Cardiac fibroblast (primary cell): ENCODE data around the gene NRXN3.
"Not testable (repeated sequence)": the region's sequence is repeated elsewhere in the genome, so short reads cannot be mapped to it uniquely, and the experiment has no call there.

ENCODE experiments used
- DNase-seq, 2 donors: peaks; one replicate each; pipeline versions ENCODE4 v3.0.0 to v3.0.0-alpha.2; 2010; ENCODE audit warnings: low read depth in 2 of 2
- H3K4me3 ChIP-seq, 2 donors: replicated peaks in 1 of 2; 1 replicate in 1 of 2; 2 replicates in 1 of 2; pipeline ENCODE4 v1.5.1; 2011; ENCODE audit warnings: low read depth in 2 of 2, low read length in 2 of 2, mild to moderate bottlenecking in 2 of 2, moderate library complexity in 1 of 2
- CTCF ChIP-seq: IDR thresholded peaks from one replicate; pipeline ENCODE4 v1.5.1; 2011; ENCODE audit warnings: low read depth, mild to moderate bottlenecking, low read length, inconsistent platforms

Gene NRXN3

GRCh38 chr14:79098324-79098723, 928.2 kb downstream of the NRXN3 start:
- no peak for DNase-seq
- H3K4me3 ChIP-seq: no peak overlapping the region
- no peak for TF ChIP-seq CTCF

GRCh38 chr14:79100578-79100977, 930.4 kb downstream of the NRXN3 start:
- TF ChIP-seq CTCF: no peak
- no peak for DNase-seq
- H3K4me3 ChIP-seq: no peak overlapping the region

- TF ChIP-seq CTCF: no peak
Observed at GRCh38 chr14:79101388-79101787, 931.2 kb downstream of the NRXN3 start.

GRCh38 chr14:79103764-79104163, 933.6 kb downstream of the NRXN3 start:
- DNase-seq: no peak
- no peak for TF ChIP-seq CTCF
- H3K4me3 ChIP-seq: no peak overlapping the region

More at GRCh38 chr14:79101388-79101787, 931.2 kb downstream of the NRXN3 start:
- H3K4me3 ChIP-seq: no peak overlapping the region
- no peak for DNase-seq

- H3K4me3 ChIP-seq: not testable (repeated sequence)
Observed at GRCh38 chr14:79110564-79110963, 940.4 kb downstream of the NRXN3 start.

GRCh38 chr14:79111987-79112501, 941.9 kb downstream of the NRXN3 start:
- DNase-seq: peak in 1 of 2 donors; percentile 4
- no peak for TF ChIP-seq CTCF
- H3K4me3 ChIP-seq: no peak overlapping the region

More at GRCh38 chr14:79110564-79110963, 940.4 kb downstream of the NRXN3 start:
- not testable (repeated sequence) for DNase-seq

- no peak for DNase-seq
- no peak for TF ChIP-seq CTCF
- no peak overlapping the region for H3K4me3 ChIP-seq
Observed at GRCh38 chr14:79117561-79117960, 947.4 kb downstream of the NRXN3 start.
